Endothelial cell of umbilical vein (primary cell): ENCODE measurements around the gene CMSS1.

Experiments
- POLR2AphosphoS5 ChIP-seq: IDR thresholded peaks from 2 replicates; pipeline ENCODE4 v1.6.1; 2012; ENCODE audit warnings: low read depth, mild to moderate bottlenecking, control low read depth, low read length, moderate library complexity; ENCODE audit not compliant: insufficient read depth
- TF ChIP-seq, protein P1 (sequence below), 2 donors: IDR thresholded peaks; 1 replicate in 1 of 2; 2 replicates in 1 of 2; pipeline ENCODE4 v1.5.1; 2011; ENCODE audit warnings: low read length in 2 of 2, mild to moderate bottlenecking in 2 of 2, moderate library complexity in 2 of 2, control low read depth in 1 of 2, inconsistent platforms in 1 of 2, low read depth in 1 of 2; ENCODE audit not compliant: insufficient read depth in 1 of 2; ENCODE audit errors: extremely low read depth in 1 of 2

DNA sequence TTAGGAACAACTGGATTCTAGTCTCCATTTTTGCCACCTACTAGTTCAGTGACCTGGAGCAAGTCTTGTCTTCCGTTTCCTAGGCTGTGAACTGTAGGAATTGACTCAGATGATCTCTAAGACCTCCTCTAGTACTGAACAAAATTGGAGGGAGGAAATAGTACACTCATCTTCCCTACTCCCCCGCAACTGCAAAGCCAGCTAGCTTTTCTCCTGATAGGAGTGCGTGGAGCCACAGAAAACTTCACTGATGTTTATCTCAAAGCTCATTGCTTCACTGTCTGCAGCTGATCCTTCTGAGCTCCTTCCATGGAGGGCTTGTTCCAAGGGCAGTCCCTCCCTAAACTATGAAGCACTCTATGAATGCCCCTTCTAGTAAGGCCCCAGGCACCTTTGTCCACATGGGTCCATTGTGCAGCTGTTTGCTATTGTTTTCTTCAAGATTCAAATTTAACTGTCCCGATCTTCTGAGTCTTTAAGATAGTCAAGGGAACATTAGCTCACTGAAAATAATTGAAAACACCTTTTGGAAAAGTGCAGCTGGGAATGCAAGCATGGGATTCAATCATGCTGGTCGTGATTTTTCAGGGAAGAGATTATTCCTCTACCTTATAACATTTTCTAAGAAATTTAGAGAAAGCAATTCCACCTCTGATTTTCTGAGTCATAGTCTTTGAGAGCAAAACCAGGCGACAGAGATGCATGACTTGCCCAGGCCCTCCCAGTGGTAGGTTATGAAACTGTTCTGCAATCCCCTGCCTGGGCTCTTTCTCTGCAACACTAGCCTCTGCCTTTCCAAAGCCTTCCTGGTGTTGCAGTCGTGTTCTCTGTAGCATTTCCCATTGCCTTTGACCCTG, 272.4 kb downstream of the CMSS1 start:
- TF ChIP-seq, protein P1, sequence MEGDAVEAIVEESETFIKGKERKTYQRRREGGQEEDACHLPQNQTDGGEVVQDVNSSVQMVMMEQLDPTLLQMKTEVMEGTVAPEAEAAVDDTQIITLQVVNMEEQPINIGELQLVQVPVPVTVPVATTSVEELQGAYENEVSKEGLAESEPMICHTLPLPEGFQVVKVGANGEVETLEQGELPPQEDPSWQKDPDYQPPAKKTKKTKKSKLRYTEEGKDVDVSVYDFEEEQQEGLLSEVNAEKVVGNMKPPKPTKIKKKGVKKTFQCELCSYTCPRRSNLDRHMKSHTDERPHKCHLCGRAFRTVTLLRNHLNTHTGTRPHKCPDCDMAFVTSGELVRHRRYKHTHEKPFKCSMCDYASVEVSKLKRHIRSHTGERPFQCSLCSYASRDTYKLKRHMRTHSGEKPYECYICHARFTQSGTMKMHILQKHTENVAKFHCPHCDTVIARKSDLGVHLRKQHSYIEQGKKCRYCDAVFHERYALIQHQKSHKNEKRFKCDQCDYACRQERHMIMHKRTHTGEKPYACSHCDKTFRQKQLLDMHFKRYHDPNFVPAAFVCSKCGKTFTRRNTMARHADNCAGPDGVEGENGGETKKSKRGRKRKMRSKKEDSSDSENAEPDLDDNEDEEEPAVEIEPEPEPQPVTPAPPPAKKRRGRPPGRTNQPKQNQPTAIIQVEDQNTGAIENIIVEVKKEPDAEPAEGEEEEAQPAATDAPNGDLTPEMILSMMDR (IDR thresholded peaks at IDR 0.05; ENCODE audit: extremely low read depth in 1 of 2, insufficient read depth in 1 of 2, low read depth in 1 of 2, low read length in 2 of 2), result peak; percentile 11 to 55
- no peak for TF ChIP-seq POLR2AphosphoS5
